H9 (cell line): Measurements from ENCODE around the gene RAP1GDS1. TPM values are rescaled to one million over a fixed set of nuclear protein-coding genes. Genes with fewer than 3 reads are reported as not detected.

Experiments used
- DNase-seq: peaks from one replicate; pipeline ENCODE4 v3.0.0-alpha.2; 2017
- H2AFZ ChIP-seq: one replicate; pipeline ENCODE4 v1.6.1; 2013; ENCODE audit warnings: mild to moderate bottlenecking, low read length, control low read depth, moderate library complexity
- H2AK5ac ChIP-seq: 2 replicates; pipeline ENCODE4 v1.6.1; 2013; ENCODE audit warnings: low read length, control low read depth, mixed read lengths; ENCODE audit not compliant: insufficient read length
- H2BK120ac ChIP-seq: one replicate; pipeline ENCODE4 v1.6.1; 2013; ENCODE audit warnings: low read depth, mild to moderate bottlenecking, low read length, control low read depth, inconsistent platforms; ENCODE audit not compliant: poor library complexity, severe bottlenecking
- H2BK12ac ChIP-seq: 2 replicates; pipeline ENCODE4 v1.6.1; 2013; ENCODE audit warnings: low read length, control low read depth, mixed read lengths, low read depth; ENCODE audit not compliant: insufficient read length
- H2BK15ac ChIP-seq: 2 replicates; pipeline ENCODE4 v1.6.1; 2013; ENCODE audit warnings: low read depth, low read length, control low read depth
- H2BK20ac ChIP-seq: one replicate; pipeline ENCODE4 v1.6.1; 2013; ENCODE audit warnings: low read depth, mild to moderate bottlenecking, low read length, control low read depth, inconsistent platforms; ENCODE audit not compliant: poor library complexity, severe bottlenecking
- H2BK5ac ChIP-seq: 2 replicates; pipeline ENCODE4 v1.6.1; 2013; ENCODE audit warnings: low read length, control low read depth, mixed read lengths; ENCODE audit not compliant: insufficient read length
- H3K14ac ChIP-seq: 2 replicates; pipeline ENCODE4 v1.6.1; 2013; ENCODE audit warnings: low read length, control low read depth; ENCODE audit not compliant: insufficient read depth
- H3K18ac ChIP-seq: 2 replicates; pipeline ENCODE4 v1.6.1; 2013; ENCODE audit warnings: low read depth, mild to moderate bottlenecking, mixed read lengths, low read length, control low read depth; ENCODE audit not compliant: insufficient read length
- H3K23ac ChIP-seq: 2 replicates; pipeline ENCODE4 v1.6.1; 2013; ENCODE audit warnings: low read length, control low read depth, mixed read lengths, low read depth; ENCODE audit not compliant: insufficient read length
- H3K23me2 ChIP-seq: 2 replicates; pipeline ENCODE4 v1.6.1; 2013; ENCODE audit warnings: low read depth, mild to moderate bottlenecking, mixed read lengths, low read length, control low read depth; ENCODE audit not compliant: insufficient read length, poor library complexity, severe bottlenecking
- H3K27ac ChIP-seq: 2 replicates; pipeline ENCODE4 v1.5.1; 2013; ENCODE audit warnings: low read length, control low read depth, mixed read lengths, low read depth; ENCODE audit not compliant: insufficient read length
- H3K27me3 ChIP-seq: 2 replicates; pipeline ENCODE4 v1.6.1; 2013; ENCODE audit warnings: low read length, control low read depth, inconsistent platforms; ENCODE audit not compliant: insufficient read depth
- H3K4ac ChIP-seq: 2 replicates; pipeline ENCODE4 v1.6.1; 2013; ENCODE audit warnings: low read depth, mild to moderate bottlenecking, control low read depth, inconsistent platforms, low read length, moderate library complexity
- H3K4me1 ChIP-seq: 2 replicates; pipeline ENCODE4 v1.6.1; 2013; ENCODE audit warnings: low read length, control low read depth, inconsistent platforms; ENCODE audit not compliant: insufficient read depth
- H3K4me2 ChIP-seq: 2 replicates; pipeline ENCODE4 v1.6.1; 2013; ENCODE audit warnings: low read length, control low read depth, mixed read lengths; ENCODE audit not compliant: insufficient read length, insufficient read depth
- H3K56ac ChIP-seq: 2 replicates; pipeline ENCODE4 v1.6.1; 2013; ENCODE audit warnings: low read depth, mild to moderate bottlenecking, mixed read lengths, low read length, control low read depth; ENCODE audit not compliant: insufficient read length
- H3K79me1 ChIP-seq: 2 replicates; pipeline ENCODE4 v1.6.1; 2013; ENCODE audit warnings: low read depth, mild to moderate bottlenecking, moderate library complexity, low read length, control low read depth, inconsistent platforms; ENCODE audit not compliant: insufficient read depth, poor library complexity, severe bottlenecking
- H3K79me2 ChIP-seq: 2 replicates; pipeline ENCODE4 v1.6.1; 2013; ENCODE audit warnings: low read length, control low read depth, inconsistent platforms; ENCODE audit not compliant: insufficient read depth
- H3K9ac ChIP-seq: 2 replicates; pipeline ENCODE4 v1.6.1; 2013; ENCODE audit warnings: low read length, control low read depth, mixed read lengths; ENCODE audit not compliant: insufficient read length; ENCODE audit errors: extremely low read depth
- H3K9me3 ChIP-seq: one replicate; pipeline ENCODE4 v1.6.1; 2013; ENCODE audit warnings: low read depth, low read length, inconsistent platforms; ENCODE audit not compliant: control insufficient read depth
- H3T11ph ChIP-seq: one replicate; pipeline ENCODE4 v1.6.1; 2013; ENCODE audit warnings: mild to moderate bottlenecking, low read length, control low read depth, inconsistent platforms
- H4K20me1 ChIP-seq: one replicate; pipeline ENCODE4 v1.6.1; 2013; ENCODE audit not compliant: control insufficient read depth, insufficient read length, insufficient read depth
- H4K5ac ChIP-seq: 2 replicates; pipeline ENCODE4 v1.6.1; 2013; ENCODE audit warnings: low read depth, mild to moderate bottlenecking, mixed read lengths, low read length, control low read depth; ENCODE audit not compliant: insufficient read length
- H4K8ac ChIP-seq: replicated peaks from 2 replicates; pipeline ENCODE4 v1.6.1; 2013; ENCODE audit warnings: low read length, control low read depth, mixed read lengths, low read depth; ENCODE audit not compliant: insufficient read length
- H4K91ac ChIP-seq: 2 replicates; pipeline ENCODE4 v1.6.1; 2013; ENCODE audit warnings: low read depth, mild to moderate bottlenecking, moderate library complexity, mixed read lengths, low read length, control low read depth; ENCODE audit not compliant: insufficient read length
- H3K27ac Mint-ChIP-seq, 3 experiments: 2 replicates in 2 of 3; 3 replicates in 1 of 3; pipeline ENCODE4 v1.8.0; 2020 to 2021; ENCODE audit warnings: mixed read lengths in 3 of 3, mild to moderate bottlenecking in 1 of 3, moderate library complexity in 1 of 3
- H3K27me3 Mint-ChIP-seq: 2 replicates; pipeline ENCODE4 v1.8.0; 2021; ENCODE audit warnings: low read depth, mild to moderate bottlenecking, moderate library complexity, mixed read lengths
- H3K36me3 Mint-ChIP-seq, 3 experiments: 2 replicates in 2 of 3; 3 replicates in 1 of 3; pipeline ENCODE4 v1.8.0; 2020 to 2021; ENCODE audit warnings: low read depth in 3 of 3, mixed read lengths in 3 of 3; ENCODE audit not compliant: insufficient read depth in 1 of 3
- H3K4me1 Mint-ChIP-seq, 2 experiments: 2 replicates each; pipeline ENCODE4 v1.8.0; 2020; ENCODE audit warnings: mixed read lengths in 2 of 2
- H3K4me3 Mint-ChIP-seq, 2 experiments: 2 replicates in 1 of 2; 3 replicates in 1 of 2; pipeline ENCODE4 v1.8.0; 2020 to 2021; ENCODE audit warnings: mild to moderate bottlenecking in 2 of 2, mixed read lengths in 2 of 2, moderate library complexity in 1 of 2
- H3K9me3 Mint-ChIP-seq, 2 experiments: 2 replicates in 1 of 2; 3 replicates in 1 of 2; pipeline ENCODE4 v1.8.0; 2020; ENCODE audit warnings: mild to moderate bottlenecking in 2 of 2, mixed read lengths in 2 of 2, moderate library complexity in 1 of 2
- CTCF ChIP-seq: fragments of 200-600 bp; sonication (generic); conservative IDR thresholded peaks from 3 replicates; pipeline ENCODE4 v1.8.0; 2021; ENCODE audit warnings: antibody characterized with exemption, mild to moderate bottlenecking
- WGBS: extraction: QIAGEN DNeasy Blood & Tissue Kit; methylation state at CpG from one replicate; pipeline ENCODE4 v1.1.7; 2013; ENCODE audit warnings: missing lambda C conversion rate, low lambda C conversion rate, mixed read lengths; ENCODE audit not compliant: insufficient read length; ENCODE audit errors: extremely low coverage; 5-methylcytosine and 5-hydroxymethylcytosine counted together
- total RNA-seq: library from RNA; stranded (reverse); gene quantifications from 2 replicates; pipeline ENCODE4 v1.2.1, GENCODE V29; 2021

The RAP1GDS1 gene
- total RNA-seq, 1 experiment from 2014 or later = 25.2 TPM

GRCh38 chr4:98387345-98388026, 126.3 kb downstream of the RAP1GDS1 start:
- WGBS = no CpG with 5 or more reads among the region's 5 CpGs
- no peak overlapping the region for H2BK12ac ChIP-seq
- H3K4me1 Mint-ChIP-seq = peaks cover 9% of the 10 kb centered on the region in 2 experiments

More at GRCh38 chr4:98387345-98388026, 126.3 kb downstream of the RAP1GDS1 start:
- no peak overlapping the region for H3K4me3 Mint-ChIP-seq
- Histone ChIP-seq H3K18ac (no peak overlapping the region), H3K23me2 (no peaks in the 10 kb centered on the region), H2BK5ac (no peak overlapping the region), H2AK5ac (no peak overlapping the region), H2BK15ac (no peak overlapping the region), H3K27ac (no peak overlapping the region), H3K4me1 (no peaks in the 10 kb centered on the region), H3K27me3 (no peaks in the 10 kb centered on the region), H2BK20ac (no peak overlapping the region), H3K4me2 (no peak overlapping the region), H3K4ac (no peak overlapping the region), H4K5ac (no peak overlapping the region), H4K91ac (no peak overlapping the region), H3K14ac (no peak overlapping the region), H2BK120ac (no peak overlapping the region), H3K23ac (no peak overlapping the region), H2AFZ (no peak overlapping the region), H3K79me2 (no peaks in the 10 kb centered on the region), H3T11ph (no peak overlapping the region), H4K8ac (no peak overlapping the region), H3K56ac (no peak overlapping the region), H4K20me1 (no peaks in the 10 kb centered on the region), H3K9ac (no peak overlapping the region), H3K79me1 (no peaks in the 10 kb centered on the region), H3K9me3 (no peaks in the 10 kb centered on the region)
- no peak for DNase-seq
- no peak for TF ChIP-seq CTCF
- H3K27ac Mint-ChIP-seq = peak overlapping the region in 2 of 3 experiments; percentile 0 to 59; a peak in 3 of 7 replicates
- no peaks in the 10 kb centered on the region for H3K27me3 Mint-ChIP-seq
- no peaks in the 10 kb centered on the region for H3K9me3 Mint-ChIP-seq
- no peaks in the 10 kb centered on the region for H3K36me3 Mint-ChIP-seq
